ENCODE data around the gene ZNF280B.
"Not testable (repeated sequence)": the region's sequence is repeated elsewhere in the genome, so short reads cannot be mapped to it uniquely, and the experiment has no call there.

ZNF280B gene

GRCh38 chr22:22442928-22443709, 65.4 kb downstream of the ZNF280B start:
- no peak for DNase-seq (ENCODE audit: low read depth, low spot score)
- H3K27ac ChIP-seq, result no peak overlapping the region

- not testable (repeated sequence) for H3K27ac ChIP-seq; DNase-seq (ENCODE audit: low read depth, low spot score)
Measured at GRCh38 chr22:22441626-22442025, 66.9 kb downstream of the ZNF280B start.

GRCh38 chr22:22440188-22440587, 68.4 kb downstream of the ZNF280B start:
- no peak for DNase-seq (ENCODE audit: low read depth, low spot score)
- no peak overlapping the region for H3K27ac ChIP-seq
